GM12878 (cell line): ENCODE data around the gene CHRNA3.

Source experiments
- CHD1 ChIP-seq: IDR thresholded peaks from 2 replicates; pipeline ENCODE4 v1.6.1; 2012; ENCODE audit warnings: low read depth, low read length, improper control_type of control experiment
- CTCF ChIP-seq, 3 experiments: IDR thresholded peaks in 2 of 3; conservative IDR thresholded peaks in 1 of 3; 2 replicates each; pipeline ENCODE4 v1.5.1; 2011; ENCODE audit warnings: low read depth in 3 of 3, low read length in 3 of 3, mild to moderate bottlenecking in 3 of 3, control low read depth in 2 of 3, moderate library complexity in 2 of 3, inconsistent platforms in 1 of 3, mixed read lengths in 1 of 3; ENCODE audit not compliant: control insufficient read depth in 2 of 3, insufficient read depth in 1 of 3; ENCODE audit errors: extremely low read depth in 1 of 3
- FOXM1 ChIP-seq: IDR thresholded peaks from 2 replicates; pipeline ENCODE4 v1.6.1; 2012; ENCODE audit warnings: low read depth, mild to moderate bottlenecking, inconsistent platforms, low read length, moderate library complexity
- JUND ChIP-seq: IDR thresholded peaks from 2 replicates; pipeline ENCODE4 v1.6.1; 2012; ENCODE audit warnings: low read depth, mild to moderate bottlenecking, low read length, improper control_type of control experiment, moderate library complexity
- POLR2A ChIP-seq: IDR thresholded peaks from 2 replicates; pipeline ENCODE4 v1.6.1; 2011; ENCODE audit warnings: low read depth, mild to moderate bottlenecking, low read length
- ZZZ3 ChIP-seq: IDR thresholded peaks from 2 replicates; pipeline ENCODE4 v1.6.1; 2011; ENCODE audit warnings: low read depth; ENCODE audit not compliant: control insufficient read depth, insufficient read length

- TF ChIP-seq ZZZ3 (no peak), FOXM1 (no peak), POLR2A (no peak), CTCF (IDR thresholded peaks at IDR 0.05 in 2 of 3, conservative IDR thresholded peaks at IDR 0.05 in 1 of 3; ENCODE audit: control insufficient read depth in 2 of 3, extremely low read depth in 1 of 3, insufficient read depth in 1 of 3, low read depth in 3 of 3, low read length in 3 of 3) (no peak), JUND (no peak), CHD1 (no peak)
Measured at GRCh38 chr15:78628227-78628626, 7.4 kb upstream of the CHRNA3 start.
